Fibroblast of lung (primary cell): ENCODE data around the gene SMARCA2.

Experiments used
- CTCF ChIP-seq, 2 donors: IDR thresholded peaks in 1 of 2; conservative IDR thresholded peaks in 1 of 2; 1 replicate in 1 of 2; 2 replicates in 1 of 2; pipeline ENCODE4 v1.5.1; 2011 to 2012; ENCODE audit warnings: low read length in 2 of 2, control low read depth in 1 of 2, inconsistent platforms in 1 of 2, low read depth in 1 of 2, mild to moderate bottlenecking in 1 of 2
- EZH2 ChIP-seq: IDR thresholded peaks from 2 replicates; pipeline ENCODE4 v1.5.1; 2012; ENCODE audit warnings: low read length, control low read depth, mild to moderate bottlenecking; ENCODE audit errors: missing control alignments

GRCh38 chr9:2236850-2237249 is 221.7 kb downstream of the SMARCA2 start:
- TF ChIP-seq CTCF (conservative IDR thresholded peaks at IDR 0.05 in 1 of 2, IDR thresholded peaks at IDR 0.05 in 1 of 2; ENCODE audit: low read depth in 1 of 2, low read length in 2 of 2) (no peak), EZH2 (no peak)
